HepG2 (cell line): Measurements from ENCODE around the gene GSTCD. TPM values are rescaled to one million over a fixed set of nuclear protein-coding genes. Genes with fewer than 3 reads are reported as not detected.

Experiments used
- AGO1 ChIP-seq: fragments of 200-400 bp; formaldehyde crosslinking; IDR thresholded peaks from 2 replicates; pipeline ENCODE4 v1.6.1; 2017; ENCODE audit warnings: mild to moderate bottlenecking, low read depth, low read length, moderate library complexity; ENCODE audit not compliant: poor library complexity, severe bottlenecking
- CC2D1A ChIP-seq: sonication (generic); formaldehyde crosslinking; IDR thresholded peaks from 2 replicates; pipeline ENCODE4 v1.8.1; 2023; ENCODE audit warnings: mild to moderate bottlenecking, missing genetic modification reagents
- PHF20 ChIP-seq: sonication (generic); formaldehyde crosslinking; IDR thresholded peaks from 2 replicates; pipeline ENCODE4 v1.5.0; 2020; ENCODE audit warnings: mild to moderate bottlenecking, missing genetic modification reagents
- RBM39 ChIP-seq: fragments of 200-400 bp; formaldehyde crosslinking; IDR thresholded peaks from one replicate; pipeline ENCODE4 v1.6.1; 2018; ENCODE audit warnings: antibody characterized with exemption, mild to moderate bottlenecking, low read depth, low read length; ENCODE audit not compliant: poor library complexity, severe bottlenecking
- REL ChIP-seq: sonication (generic); formaldehyde crosslinking; conservative IDR thresholded peaks from 2 replicates; pipeline ENCODE4 v1.8.0; 2022; ENCODE audit warnings: mild to moderate bottlenecking, missing genetic modification reagents, moderate library complexity
- SATB2 ChIP-seq: sonication (generic); formaldehyde crosslinking; IDR thresholded peaks from 2 replicates; pipeline ENCODE4 v1.5.0; 2020; ENCODE audit warnings: missing genetic modification reagents
- ZNF12 ChIP-seq: sonication (generic); formaldehyde crosslinking; IDR thresholded peaks from 2 replicates; pipeline ENCODE4 v1.5.0; 2020; ENCODE audit warnings: missing genetic modification reagents
- ZNF253 ChIP-seq: sonication (generic); formaldehyde crosslinking; IDR thresholded peaks from 2 replicates; pipeline ENCODE4 v1.8.0; 2022; ENCODE audit warnings: mild to moderate bottlenecking, missing genetic modification reagents, borderline replicate concordance
- ZNF549 ChIP-seq: sonication (generic); formaldehyde crosslinking; IDR thresholded peaks from 2 replicates; pipeline ENCODE4 v1.5.0; 2020; ENCODE audit warnings: missing genetic modification reagents
- ZNF720 ChIP-seq: sonication (generic); formaldehyde crosslinking; IDR thresholded peaks from 2 replicates; pipeline ENCODE4 v1.4.0; 2020; ENCODE audit warnings: missing genetic modification reagents
- polyA plus RNA-seq, 8 experiments: library from polyadenylated mRNA; depleted of rRNA in 3 of 8; stranded (reverse) in 7 of 8; unstranded in 1 of 8; fragments of >200 nt; fragmentation: Illumina TruSeq in 4 of 8; extraction: Trizol in 4 of 8; gene quantifications; 2 replicates each; pipeline versions ENCODE4 v1.2.1 to v1.2.3, GENCODE V29; 2011 to 2016; ENCODE audit warnings: low read depth in 4 of 8, missing spikeins in 1 of 8, mixed read lengths in 1 of 8; ENCODE audit not compliant: insufficient read depth in 1 of 8
- total RNA-seq, 5 experiments: library from RNA; depleted of rRNA; stranded (reverse); fragments of >200 nt; fragmentation: Illumina TruSeq; extraction: Trizol; gene quantifications; 2 replicates each; pipeline ENCODE4 v1.2.3, GENCODE V29; 2016; ENCODE audit warnings: low read depth in 1 of 5
- TF ChIP-seq, protein P1 (sequence below), 2 experiments: fragments of 450-650 bp in 1 of 2; sonication (generic) in 1 of 2; formaldehyde crosslinking in 1 of 2; IDR thresholded peaks; 2 replicates each; pipeline versions ENCODE4 v1.6.1 to v1.8.0; 2016 to 2022; ENCODE audit warnings: antibody characterized with exemption in 1 of 2, mild to moderate bottlenecking in 1 of 2, missing genetic modification reagents in 1 of 2
- TF ChIP-seq, protein P2 (sequence below): conservative IDR thresholded peaks from 2 replicates; pipeline ENCODE4 v1.6.1; 2018; ENCODE audit warnings: missing genetic modification reagents
- TF ChIP-seq, protein P3 (sequence below): sonication (generic); formaldehyde crosslinking; IDR thresholded peaks from 2 replicates; pipeline ENCODE4 v1.4.0; 2020; ENCODE audit warnings: missing genetic modification reagents

The GSTCD gene
- total and polyA plus RNA-seq, 2 of the 13 experiments (the other 11 are each of a cell fraction or from before 2014, with no cell fraction given) = 7.9 to 30.8 TPM

DNA sequence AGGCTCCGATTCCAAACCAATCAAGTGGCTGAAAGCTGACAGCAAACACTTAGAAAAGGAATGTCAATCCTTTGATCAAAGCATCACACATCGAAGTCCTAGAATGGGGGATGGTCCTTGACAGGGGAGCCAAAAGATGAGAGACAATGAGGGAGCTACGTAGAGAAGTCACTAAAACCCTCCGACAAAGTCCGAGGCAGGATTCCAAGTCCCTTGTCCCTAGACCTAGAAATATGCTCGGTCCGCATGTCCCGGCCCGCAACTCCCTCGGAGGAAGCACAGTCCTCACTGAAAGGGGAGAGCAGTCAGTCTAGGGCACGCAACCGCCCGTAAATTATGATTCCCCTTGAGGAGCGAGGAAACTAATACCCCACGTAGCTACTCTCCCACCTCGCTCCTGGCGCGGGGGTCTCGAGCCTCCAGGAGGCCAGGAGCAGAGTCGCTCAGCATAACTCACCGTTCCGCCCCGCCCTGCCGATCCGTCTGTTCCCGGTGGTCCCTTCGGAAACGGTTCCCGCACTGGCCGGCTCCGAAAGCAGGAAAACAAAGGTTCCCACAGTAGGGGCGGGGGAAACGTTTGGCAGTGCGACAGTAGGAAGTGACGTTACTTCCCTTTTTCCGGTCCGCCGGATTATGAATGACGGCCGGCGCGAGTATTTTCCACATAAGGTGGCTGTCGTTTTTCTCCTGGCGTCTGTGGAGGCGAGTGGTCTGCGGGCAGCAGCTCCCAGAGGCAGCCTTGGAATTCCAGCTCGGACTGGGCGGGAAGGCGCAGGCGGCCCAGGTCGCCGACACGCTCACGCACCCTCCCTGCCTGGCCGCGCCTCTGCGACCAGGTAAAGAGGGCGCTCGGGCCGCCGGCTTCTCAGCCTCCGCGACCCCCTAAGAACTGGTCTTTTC lies at the start of gene GSTCD, which contains the start of gene INTS12 (continued):
- TF ChIP-seq, protein P1, sequence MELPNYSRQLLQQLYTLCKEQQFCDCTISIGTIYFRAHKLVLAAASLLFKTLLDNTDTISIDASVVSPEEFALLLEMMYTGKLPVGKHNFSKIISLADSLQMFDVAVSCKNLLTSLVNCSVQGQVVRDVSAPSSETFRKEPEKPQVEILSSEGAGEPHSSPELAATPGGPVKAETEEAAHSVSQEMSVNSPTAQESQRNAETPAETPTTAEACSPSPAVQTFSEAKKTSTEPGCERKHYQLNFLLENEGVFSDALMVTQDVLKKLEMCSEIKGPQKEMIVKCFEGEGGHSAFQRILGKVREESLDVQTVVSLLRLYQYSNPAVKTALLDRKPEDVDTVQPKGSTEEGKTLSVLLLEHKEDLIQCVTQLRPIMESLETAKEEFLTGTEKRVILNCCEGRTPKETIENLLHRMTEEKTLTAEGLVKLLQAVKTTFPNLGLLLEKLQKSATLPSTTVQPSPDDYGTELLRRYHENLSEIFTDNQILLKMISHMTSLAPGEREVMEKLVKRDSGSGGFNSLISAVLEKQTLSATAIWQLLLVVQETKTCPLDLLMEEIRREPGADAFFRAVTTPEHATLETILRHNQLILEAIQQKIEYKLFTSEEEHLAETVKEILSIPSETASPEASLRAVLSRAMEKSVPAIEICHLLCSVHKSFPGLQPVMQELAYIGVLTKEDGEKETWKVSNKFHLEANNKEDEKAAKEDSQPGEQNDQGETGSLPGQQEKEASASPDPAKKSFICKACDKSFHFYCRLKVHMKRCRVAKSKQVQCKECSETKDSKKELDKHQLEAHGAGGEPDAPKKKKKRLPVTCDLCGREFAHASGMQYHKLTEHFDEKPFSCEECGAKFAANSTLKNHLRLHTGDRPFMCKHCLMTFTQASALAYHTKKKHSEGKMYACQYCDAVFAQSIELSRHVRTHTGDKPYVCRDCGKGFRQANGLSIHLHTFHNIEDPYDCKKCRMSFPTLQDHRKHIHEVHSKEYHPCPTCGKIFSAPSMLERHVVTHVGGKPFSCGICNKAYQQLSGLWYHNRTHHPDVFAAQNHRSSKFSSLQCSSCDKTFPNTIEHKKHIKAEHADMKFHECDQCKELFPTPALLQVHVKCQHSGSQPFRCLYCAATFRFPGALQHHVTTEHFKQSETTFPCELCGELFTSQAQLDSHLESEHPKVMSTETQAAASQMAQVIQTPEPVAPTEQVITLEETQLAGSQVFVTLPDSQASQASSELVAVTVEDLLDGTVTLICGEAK (IDR thresholded peaks at IDR 0.05) = peak; percentile 96
- TF ChIP-seq, protein P1 (CRISPR knock-in tag; IDR thresholded peaks at IDR 0.05) = peak; percentile 94
- TF ChIP-seq, protein P2, sequence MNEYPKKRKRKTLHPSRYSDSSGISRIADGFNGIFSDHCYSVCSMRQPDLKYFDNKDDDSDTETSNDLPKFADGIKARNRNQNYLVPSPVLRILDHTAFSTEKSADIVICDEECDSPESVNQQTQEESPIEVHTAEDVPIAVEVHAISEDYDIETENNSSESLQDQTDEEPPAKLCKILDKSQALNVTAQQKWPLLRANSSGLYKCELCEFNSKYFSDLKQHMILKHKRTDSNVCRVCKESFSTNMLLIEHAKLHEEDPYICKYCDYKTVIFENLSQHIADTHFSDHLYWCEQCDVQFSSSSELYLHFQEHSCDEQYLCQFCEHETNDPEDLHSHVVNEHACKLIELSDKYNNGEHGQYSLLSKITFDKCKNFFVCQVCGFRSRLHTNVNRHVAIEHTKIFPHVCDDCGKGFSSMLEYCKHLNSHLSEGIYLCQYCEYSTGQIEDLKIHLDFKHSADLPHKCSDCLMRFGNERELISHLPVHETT (CRISPR knock-in tag) = peak; percentile 100
- TF ChIP-seq ZNF253 (CRISPR knock-in tag) (0 out of 2 replicates have a peak, but pooled peaks have one; percentile 92), AGO1 (peak; percentile 50), RBM39 (peak; percentile 94), ZNF720 (CRISPR knock-in tag) (peak; percentile 91; the same call in 1 of the 2 replicates), PHF20 (CRISPR knock-in tag) (peak; percentile 99), ZNF12 (peak; percentile 89), REL (CRISPR knock-in tag) (peak; percentile 95), CC2D1A (CRISPR knock-in tag) (0 out of 2 replicates have a peak, but pooled peaks have one; percentile 88), ZNF549 (CRISPR knock-in tag) (no peak), SATB2 (no peak)
- TF ChIP-seq, protein P3, sequence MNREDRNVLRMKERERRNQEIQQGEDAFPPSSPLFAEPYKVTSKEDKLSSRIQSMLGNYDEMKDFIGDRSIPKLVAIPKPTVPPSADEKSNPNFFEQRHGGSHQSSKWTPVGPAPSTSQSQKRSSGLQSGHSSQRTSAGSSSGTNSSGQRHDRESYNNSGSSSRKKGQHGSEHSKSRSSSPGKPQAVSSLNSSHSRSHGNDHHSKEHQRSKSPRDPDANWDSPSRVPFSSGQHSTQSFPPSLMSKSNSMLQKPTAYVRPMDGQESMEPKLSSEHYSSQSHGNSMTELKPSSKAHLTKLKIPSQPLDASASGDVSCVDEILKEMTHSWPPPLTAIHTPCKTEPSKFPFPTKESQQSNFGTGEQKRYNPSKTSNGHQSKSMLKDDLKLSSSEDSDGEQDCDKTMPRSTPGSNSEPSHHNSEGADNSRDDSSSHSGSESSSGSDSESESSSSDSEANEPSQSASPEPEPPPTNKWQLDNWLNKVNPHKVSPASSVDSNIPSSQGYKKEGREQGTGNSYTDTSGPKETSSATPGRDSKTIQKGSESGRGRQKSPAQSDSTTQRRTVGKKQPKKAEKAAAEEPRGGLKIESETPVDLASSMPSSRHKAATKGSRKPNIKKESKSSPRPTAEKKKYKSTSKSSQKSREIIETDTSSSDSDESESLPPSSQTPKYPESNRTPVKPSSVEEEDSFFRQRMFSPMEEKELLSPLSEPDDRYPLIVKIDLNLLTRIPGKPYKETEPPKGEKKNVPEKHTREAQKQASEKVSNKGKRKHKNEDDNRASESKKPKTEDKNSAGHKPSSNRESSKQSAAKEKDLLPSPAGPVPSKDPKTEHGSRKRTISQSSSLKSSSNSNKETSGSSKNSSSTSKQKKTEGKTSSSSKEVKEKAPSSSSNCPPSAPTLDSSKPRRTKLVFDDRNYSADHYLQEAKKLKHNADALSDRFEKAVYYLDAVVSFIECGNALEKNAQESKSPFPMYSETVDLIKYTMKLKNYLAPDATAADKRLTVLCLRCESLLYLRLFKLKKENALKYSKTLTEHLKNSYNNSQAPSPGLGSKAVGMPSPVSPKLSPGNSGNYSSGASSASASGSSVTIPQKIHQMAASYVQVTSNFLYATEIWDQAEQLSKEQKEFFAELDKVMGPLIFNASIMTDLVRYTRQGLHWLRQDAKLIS (CRISPR knock-in tag) = no peak
